HG03342 (cell line): ENCODE results near the gene THSD4.
"Not testable (repeated sequence)": the region's sequence is repeated elsewhere in the genome, so short reads cannot be mapped to it uniquely, and the experiment has no call there.

Source experiments
- ATAC-seq: cut with Tn5 transposase; IDR thresholded peaks from one replicate; pipeline ENCODE4 v1.9.1; 2021; ENCODE audit warnings: mild to moderate bottlenecking, moderate library complexity; ENCODE audit not compliant: unreplicated experiment

The THSD4 gene

DNA sequence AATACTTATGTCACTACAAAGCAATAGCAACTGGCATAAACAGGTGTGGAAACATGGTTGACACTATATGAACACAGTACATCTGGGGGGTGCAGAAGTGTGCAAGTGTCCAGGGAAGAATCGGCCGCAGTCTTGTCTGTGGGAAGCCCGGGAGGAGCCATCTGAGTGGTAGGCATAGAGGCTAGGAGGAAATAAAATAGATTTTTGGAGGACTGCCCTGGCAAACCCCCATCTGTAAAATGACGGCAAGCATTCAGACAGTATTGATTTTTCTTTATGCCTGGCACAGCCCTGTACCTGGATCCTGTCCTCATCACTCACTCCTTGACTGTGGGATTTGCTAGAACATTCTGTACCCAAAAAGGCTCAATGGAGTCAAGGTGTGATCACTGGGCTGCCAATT, 31.3 kb downstream of the THSD4 start:
- ATAC-seq: no peak

GRCh38 chr15:71148048-71148447, 32.8 kb downstream of the THSD4 start:
- ATAC-seq: no peak

DNA sequence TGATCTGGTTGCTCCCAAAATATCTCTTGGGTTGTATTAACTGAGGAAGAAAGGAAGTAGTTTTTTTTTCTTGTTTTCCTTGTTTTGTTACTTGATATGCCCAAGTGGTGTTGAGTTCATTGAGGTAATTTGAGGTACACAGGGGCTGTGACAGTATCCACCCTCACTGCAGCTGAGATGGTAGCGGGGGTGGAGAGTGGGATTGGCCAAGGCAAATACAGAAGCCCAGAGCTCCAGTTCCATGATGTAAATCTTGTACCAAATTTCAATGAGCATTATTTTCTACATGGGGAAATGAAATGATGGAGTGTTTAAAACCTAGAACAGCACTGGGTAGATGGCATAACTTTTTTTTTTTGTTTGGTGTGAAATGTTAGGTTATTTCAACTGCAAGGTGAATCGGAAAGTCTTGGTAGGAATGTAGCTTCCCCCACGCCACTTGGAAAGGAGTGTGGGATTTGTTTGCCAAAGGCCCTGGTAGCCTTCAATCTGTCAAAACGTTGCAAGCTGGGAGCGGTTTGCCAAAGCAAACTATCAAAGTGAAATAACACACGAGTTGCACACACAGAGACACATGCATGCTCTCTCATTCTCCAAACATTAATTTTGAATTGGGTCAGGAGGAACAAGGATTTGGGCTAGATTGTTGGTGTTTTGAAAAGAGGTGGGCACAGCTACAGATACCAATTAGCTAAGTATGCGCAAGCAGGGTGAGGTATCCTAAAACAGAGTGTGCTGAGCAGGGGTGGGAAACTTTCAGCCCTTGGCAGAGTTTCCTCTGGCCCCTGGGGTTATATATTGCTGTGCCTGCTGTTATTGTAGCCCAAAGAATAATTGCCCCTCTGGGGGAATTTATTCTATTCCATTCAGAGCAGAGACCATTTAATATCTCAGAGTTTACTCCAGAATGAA, 34.6 kb downstream of the THSD4 start:
- ATAC-seq: no peak

DNA sequence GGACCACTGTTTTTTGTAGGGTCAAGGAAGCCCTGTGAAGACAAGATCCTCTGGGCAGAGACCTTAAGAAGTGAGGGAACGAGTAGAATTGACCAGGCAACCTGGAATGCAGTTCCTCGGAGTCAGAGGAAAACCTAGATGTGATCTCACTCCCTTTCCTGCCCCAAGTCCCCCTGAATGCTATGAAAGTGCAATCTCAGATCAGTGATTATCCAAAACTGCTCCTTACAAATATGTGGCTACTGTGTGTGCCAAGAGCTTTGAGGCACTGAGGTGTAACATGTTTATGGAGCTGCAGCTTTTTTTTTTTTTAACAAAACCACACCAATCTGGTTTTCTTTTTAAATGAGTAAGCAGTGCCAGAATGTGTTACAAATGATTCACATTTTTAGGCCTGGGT, 35.8 kb downstream of the THSD4 start:
- no peak for ATAC-seq

DNA sequence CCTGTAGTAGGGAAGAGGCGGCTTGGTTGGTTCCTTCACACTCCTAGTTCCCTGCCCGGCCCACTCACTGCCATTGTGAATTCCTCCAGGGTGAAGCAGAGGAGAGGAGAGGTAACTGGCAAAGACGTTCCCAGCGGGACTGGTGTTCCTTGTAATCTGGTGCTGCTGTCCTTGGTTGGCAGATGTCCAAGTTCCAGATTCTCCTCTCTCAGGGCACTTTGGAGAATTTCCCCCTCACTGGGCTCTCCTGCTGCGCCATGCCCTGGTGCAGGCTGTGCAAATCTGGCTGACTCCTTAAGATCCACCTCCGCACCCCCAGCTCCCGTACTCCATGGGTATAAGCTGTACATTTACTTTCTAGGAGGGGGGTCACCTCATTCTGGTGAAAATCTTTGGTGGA, 37.3 kb downstream of the THSD4 start:
- ATAC-seq: no peak

DNA sequence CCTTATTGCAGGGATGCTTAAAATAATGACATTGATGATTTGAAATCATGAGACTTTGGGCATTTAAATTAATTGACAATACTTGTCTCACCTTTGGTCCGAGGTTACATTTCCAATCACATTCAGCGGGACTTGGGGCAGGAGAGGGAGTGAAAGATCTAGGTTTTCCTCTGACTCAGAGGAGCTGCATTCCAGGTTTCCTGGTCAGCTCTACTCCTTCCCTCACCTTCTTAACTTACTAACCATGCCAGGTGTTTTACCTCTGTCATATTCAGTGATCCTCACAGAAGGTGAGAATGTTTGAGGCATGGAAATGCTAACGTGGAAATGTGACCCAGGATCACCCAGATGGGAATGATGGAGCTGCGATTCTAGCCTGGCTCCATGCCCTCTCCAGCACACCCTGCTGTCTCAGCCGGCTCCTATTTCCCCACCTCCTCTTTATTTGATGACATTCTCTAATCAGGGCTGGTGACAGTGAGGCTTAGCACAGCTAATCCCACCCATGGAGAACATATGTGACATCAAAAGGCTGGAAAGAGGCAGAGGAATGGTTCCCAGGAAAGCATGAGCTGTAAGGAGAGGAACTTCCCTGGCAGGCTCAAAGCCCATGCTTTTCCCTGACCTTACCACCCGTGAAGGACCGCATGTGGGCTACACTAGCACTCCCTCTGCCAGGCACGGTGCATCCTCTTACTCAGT, 38.7 kb downstream of the THSD4 start:
- ATAC-seq: no peak

DNA sequence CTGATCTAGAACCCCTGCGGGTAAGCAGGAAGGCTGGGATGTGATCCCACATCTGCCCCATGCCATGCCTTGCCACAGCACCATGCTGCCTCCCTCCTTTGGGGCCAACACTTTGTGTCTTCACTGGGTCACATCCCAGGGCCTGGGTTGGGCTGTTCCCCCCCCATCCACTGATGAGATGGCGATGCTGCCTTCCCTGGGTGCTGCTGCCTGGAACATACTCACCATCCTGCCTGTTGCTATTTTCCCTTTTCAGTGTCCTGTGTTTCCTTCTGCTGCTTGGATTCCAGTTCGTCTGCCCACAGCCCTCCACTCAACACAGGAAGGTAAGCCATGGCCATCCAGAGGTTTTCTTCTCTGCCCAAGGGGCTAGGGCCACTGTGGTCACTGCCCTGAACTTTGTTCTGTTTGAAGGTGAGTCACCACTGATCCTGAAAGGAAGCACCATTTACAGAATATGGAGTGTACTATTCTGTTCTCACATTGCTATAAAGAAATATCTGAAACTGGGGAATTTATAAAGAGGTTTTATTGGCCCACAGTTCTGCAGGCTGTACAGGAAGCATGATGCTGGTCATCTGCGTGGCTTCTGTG, 39.4 kb downstream of the THSD4 start:
- ATAC-seq: no peak

- ATAC-seq: no peak
These were observed 40.3 kb downstream of the THSD4 start for GRCh38 chr15:71155534-71155933.

DNA sequence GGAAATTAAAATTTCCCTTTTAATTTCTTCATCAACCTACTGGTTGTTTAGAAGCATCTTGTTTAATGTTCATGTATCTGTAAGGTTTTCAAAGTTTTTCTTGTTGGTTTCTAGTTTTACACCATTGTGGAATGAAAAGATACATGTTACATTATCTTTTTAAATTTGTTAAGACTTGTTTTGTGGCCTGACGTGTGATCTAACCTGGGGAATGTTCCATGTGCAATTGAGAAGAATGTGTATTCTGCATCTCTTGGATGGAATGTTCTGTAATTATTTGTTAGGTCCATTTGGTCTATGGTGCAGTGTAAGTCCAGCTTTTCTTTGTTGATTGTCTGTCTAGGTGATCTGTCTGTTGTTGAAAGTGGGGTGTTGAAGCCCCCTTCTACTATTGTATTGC, 45.7 kb downstream of the THSD4 start:
- ATAC-seq: no peak

DNA sequence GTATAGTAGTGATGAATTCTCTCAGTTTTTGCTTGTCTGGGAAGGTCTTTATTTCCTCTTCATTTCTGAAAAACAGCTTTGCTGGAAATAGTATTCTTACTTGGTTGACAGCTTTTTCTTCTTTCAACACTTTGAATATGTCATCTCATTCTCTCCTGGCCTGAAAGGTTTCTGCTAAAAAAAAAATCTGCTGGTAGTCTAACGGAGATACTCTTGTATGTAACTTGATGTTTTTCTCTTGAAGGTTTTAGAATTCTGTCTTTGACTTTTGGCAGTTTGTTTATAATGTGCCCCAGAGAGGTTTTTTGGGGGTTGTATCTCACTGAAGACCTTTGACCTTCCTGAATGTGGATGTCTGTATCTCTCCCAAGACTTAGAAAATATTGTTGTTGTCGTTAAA, 47.0 kb downstream of the THSD4 start:
- no peak for ATAC-seq

GRCh38 chr15:71164606-71165005, 49.3 kb downstream of the THSD4 start:
- not testable (repeated sequence) for ATAC-seq

- no peak for ATAC-seq
These were observed 52.3 kb downstream of the THSD4 start for GRCh38 chr15:71167445-71168165.

GRCh38 chr15:71168166-71168834, 53.0 kb downstream of the THSD4 start:
- ATAC-seq: no peak

DNA sequence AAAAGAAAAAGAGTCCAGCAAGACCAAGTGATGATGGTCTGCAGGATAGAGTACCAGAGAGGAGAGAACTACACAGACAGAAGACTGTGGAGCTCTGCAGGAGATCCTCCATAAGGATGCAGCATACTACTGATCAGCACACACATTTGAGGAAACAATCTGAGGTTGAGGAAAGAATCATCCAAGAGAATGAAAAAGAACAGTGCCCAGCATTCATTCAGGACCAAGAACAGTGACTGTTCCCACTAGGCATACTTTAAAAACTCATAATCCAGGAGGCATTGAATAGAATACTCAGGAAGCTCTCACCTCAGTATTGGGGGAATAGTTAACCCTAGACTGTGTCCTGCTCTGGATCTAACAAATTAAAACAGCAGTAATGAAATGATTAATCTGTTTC, 54.9 kb downstream of the THSD4 start:
- no peak for ATAC-seq

GRCh38 chr15:71171195-71171594, 55.9 kb downstream of the THSD4 start:
- no peak for ATAC-seq

GRCh38 chr15:71174360-71174759, 59.1 kb downstream of the THSD4 start:
- not testable (repeated sequence) for ATAC-seq

- no peak for ATAC-seq
These were observed 65.9 kb downstream of the THSD4 start for GRCh38 chr15:71180986-71181853.

DNA sequence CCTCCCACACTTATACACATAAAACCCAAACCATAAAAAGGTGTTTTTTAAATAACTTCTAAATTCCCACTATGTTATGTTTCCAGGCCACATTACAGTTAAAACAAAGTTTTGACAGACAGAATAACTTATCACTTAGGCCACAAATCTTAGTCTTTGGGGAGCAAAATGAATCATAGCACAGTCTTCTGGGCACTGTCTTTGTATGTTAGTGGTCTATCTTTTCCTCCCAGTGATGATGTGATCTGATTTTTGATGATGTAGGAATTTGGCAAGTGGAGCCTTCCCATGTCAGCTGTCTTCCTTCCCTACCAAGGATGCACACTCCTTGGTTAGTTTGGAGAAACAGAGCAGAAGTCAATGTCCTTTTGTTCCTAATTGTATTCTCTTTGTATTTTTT, 67.3 kb downstream of the THSD4 start:
- no peak for ATAC-seq

- ATAC-seq: no peak
These were observed 67.8 kb downstream of the THSD4 start for GRCh38 chr15:71183063-71183462.

GRCh38 chr15:71185706-71186105, 70.4 kb downstream of the THSD4 start:
- ATAC-seq: no peak
